Transverse colon (tissue), 4 donors: ENCODE measurements around the gene NUMB. TPM values are rescaled to one million over a fixed set of nuclear protein-coding genes. Genes with fewer than 3 reads are reported as not detected.
"Not testable (repeated sequence)": the region's sequence is repeated elsewhere in the genome, so short reads cannot be mapped to it uniquely, and the experiment has no call there.

Experiments used
- DNase-seq: peaks from one replicate; pipeline ENCODE4 v3.0.0-alpha.2; 2019
- H3K27ac ChIP-seq, 4 donors: fragments of 200-600 bp; sonication (generic); 2 replicates each; pipeline ENCODE4 v1.5.1; 2016 to 2018; ENCODE audit warnings: inconsistent platforms in 4 of 4
- H3K27me3 ChIP-seq: fragments of 200-600 bp; sonication (generic); 2 replicates; pipeline ENCODE4 v1.5.1; 2017; ENCODE audit warnings: inconsistent platforms
- H3K36me3 ChIP-seq, 4 donors: fragments of 200-600 bp; sonication (generic); 2 replicates each; pipeline ENCODE4 v1.5.1; 2017 to 2019; ENCODE audit warnings: inconsistent platforms in 4 of 4
- H3K4me1 ChIP-seq, 4 donors: fragments of 200-600 bp; sonication (generic); 2 replicates each; pipeline ENCODE4 v1.5.1; 2017 to 2020; ENCODE audit warnings: inconsistent platforms in 4 of 4
- H3K4me3 ChIP-seq, 4 donors: fragments of 200-600 bp; sonication (generic); 1 replicate in 1 of 4; 2 replicates in 3 of 4; pipeline versions ENCODE4 v1.5.1 to v1.6.1; 2017 to 2019; ENCODE audit warnings: inconsistent platforms in 4 of 4
- H3K9me3 ChIP-seq, 2 donors: fragments of 200-600 bp; sonication (generic); 2 replicates each; pipeline ENCODE4 v1.5.1; 2017 to 2019; ENCODE audit warnings: inconsistent platforms in 2 of 2
- EP300 ChIP-seq: sonication (generic); formaldehyde crosslinking; IDR thresholded peaks from one replicate; pipeline ENCODE4 v1.6.1; 2017; ENCODE audit warnings: antibody characterized with exemption, low read depth
- POLR2A ChIP-seq: fragments of 450-650 bp; IDR thresholded peaks from one replicate; pipeline ENCODE4 v1.6.1; 2016; ENCODE audit warnings: antibody characterized with exemption, mild to moderate bottlenecking, moderate library complexity
- POLR2AphosphoS5 ChIP-seq, 3 donors: sonication (generic); formaldehyde crosslinking; IDR thresholded peaks; one replicate each; pipeline ENCODE4 v1.6.1; 2016; ENCODE audit warnings: antibody characterized with exemption in 3 of 3
- WGBS, 2 donors: methylation state at CpG; one replicate each; pipeline ENCODE4 v1.1.5; 2018; ENCODE audit warnings: low coverage in 1 of 2; 5-methylcytosine and 5-hydroxymethylcytosine counted together
- in situ Hi-C, 4 donors: fragments of 200-750 bp; cut with MboI; loops; one replicate each; pipeline versions ENCODE4 v1.15.0 to v1.15.1; 2017; ENCODE audit warnings: low sequenced_read_pairs in 3 of 4, low pct_ligation_motif_present in 1 of 4, low pct_unique_long_range_greater_than_20kb in 1 of 4
- intact Hi-C: fragments of 100-400 bp; cut with DNase I; formaldehyde crosslinking; loops from one replicate; pipeline ENCODE4 v1.15.1; 2023; ENCODE audit warnings: low total_unique reads
- total RNA-seq, 4 donors: library from RNA; depleted of rRNA; stranded (reverse); fragments of >200 nt; gene quantifications; one replicate each; pipeline ENCODE4 v1.1.0, GENCODE V29; 2016
- TF ChIP-seq, protein P1 (sequence below), 5 experiments: fragments of 200-600 bp in 3 of 5; fragments of 450-650 bp in 2 of 5; sonication (generic) in 3 of 5; IDR thresholded peaks; 1 replicate in 2 of 5; 2 replicates in 3 of 5; pipeline ENCODE4 v1.5.1; 2016 to 2017; ENCODE audit warnings: antibody characterized with exemption in 5 of 5, inconsistent platforms in 3 of 5, mild to moderate bottlenecking in 2 of 5, moderate library complexity in 1 of 5

Gene NUMB
- total RNA-seq, 4 donors from 2014 or later: 64.7 to 117 (median 103) TPM

DNA sequence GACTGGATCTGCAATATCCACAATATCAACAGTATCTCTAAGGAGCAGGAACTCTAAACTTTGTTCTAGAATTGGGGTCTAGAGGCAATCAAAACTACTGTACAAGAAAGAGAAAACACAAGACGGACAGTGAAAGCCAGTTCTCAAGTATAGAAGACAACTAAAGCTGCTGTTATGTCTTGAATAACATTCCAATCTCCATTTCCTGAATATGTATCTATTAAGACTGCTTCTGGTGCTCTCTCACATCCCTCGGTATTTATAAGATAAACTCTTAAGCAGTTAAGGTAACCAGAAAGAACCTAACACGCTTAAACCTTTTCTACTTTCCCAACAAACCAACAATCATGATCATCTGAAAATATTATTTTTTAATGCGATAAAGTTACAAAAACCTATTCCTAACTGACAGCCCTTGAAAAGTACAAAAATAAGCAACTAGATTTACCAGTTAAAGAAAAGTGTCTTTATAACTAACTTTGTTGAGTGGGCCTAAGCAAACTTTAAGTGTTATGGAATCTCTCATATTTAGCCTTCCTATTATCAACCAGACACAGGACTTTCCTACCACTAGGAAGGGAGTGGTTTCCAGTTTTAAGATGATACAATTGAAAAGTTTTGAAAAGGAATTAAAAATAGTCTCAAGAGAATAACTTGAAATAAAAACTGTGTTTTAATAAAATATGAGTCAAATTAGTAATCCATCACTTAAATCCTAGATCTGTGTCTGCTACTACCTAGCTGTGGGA is 30.7 kb downstream of the NUMB start:
- intact Hi-C loops (no loop called here), in situ Hi-C loops (no loop called here)
- Histone ChIP-seq H3K27me3 (no peaks in the 10 kb centered on the region), H3K9me3 (no peaks in the 10 kb centered on the region), H3K4me1 (peaks cover 0 to 71% (median 49%) of the 10 kb centered on the region in 4 donors), H3K27ac (peak overlapping the region; percentile 42 to 61 (median 57)), H3K4me3 (no peak overlapping the region), H3K36me3 (no peaks in the 10 kb centered on the region)
- no peak for DNase-seq
- TF ChIP-seq, protein P1, sequence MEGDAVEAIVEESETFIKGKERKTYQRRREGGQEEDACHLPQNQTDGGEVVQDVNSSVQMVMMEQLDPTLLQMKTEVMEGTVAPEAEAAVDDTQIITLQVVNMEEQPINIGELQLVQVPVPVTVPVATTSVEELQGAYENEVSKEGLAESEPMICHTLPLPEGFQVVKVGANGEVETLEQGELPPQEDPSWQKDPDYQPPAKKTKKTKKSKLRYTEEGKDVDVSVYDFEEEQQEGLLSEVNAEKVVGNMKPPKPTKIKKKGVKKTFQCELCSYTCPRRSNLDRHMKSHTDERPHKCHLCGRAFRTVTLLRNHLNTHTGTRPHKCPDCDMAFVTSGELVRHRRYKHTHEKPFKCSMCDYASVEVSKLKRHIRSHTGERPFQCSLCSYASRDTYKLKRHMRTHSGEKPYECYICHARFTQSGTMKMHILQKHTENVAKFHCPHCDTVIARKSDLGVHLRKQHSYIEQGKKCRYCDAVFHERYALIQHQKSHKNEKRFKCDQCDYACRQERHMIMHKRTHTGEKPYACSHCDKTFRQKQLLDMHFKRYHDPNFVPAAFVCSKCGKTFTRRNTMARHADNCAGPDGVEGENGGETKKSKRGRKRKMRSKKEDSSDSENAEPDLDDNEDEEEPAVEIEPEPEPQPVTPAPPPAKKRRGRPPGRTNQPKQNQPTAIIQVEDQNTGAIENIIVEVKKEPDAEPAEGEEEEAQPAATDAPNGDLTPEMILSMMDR (IDR thresholded peaks at IDR 0.05): no peak
- TF ChIP-seq POLR2AphosphoS5 (IDR thresholded peaks at IDR 0.05) (no peak), EP300 (no peak), POLR2A (no peak)
- WGBS, 2 donors: 72 to 80% methylated on average over 4 of the region's 4 CpGs

DNA sequence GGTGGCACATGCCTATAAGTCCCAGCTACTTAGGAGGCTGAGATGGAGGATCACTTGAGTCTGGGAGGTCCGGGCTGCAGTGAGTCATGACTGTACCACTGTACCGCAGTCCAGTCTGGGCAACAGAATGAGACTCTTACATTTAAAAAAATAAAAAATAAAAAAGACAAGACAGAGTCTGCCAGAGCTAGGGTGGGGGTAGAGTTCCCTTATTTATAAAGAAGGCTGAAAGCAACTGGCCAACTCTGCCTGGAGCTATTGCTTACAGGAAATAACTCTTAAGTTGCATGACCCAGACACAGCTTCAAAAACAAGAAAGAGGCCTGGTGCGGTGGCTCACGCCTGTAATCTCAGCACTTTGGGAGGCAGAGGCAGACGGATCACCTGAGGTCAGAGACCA is 31.5 kb downstream of the NUMB start:
- in situ Hi-C loops (no loop called here), intact Hi-C loops (no loop called here)
- DNase-seq: no peak
- no peak for TF ChIP-seq POLR2AphosphoS5 (IDR thresholded peaks at IDR 0.05)
- TF ChIP-seq EP300: no peak
- TF ChIP-seq, protein P1 (IDR thresholded peaks at IDR 0.05): no peak
- TF ChIP-seq POLR2A: no peak
- no peaks in the 10 kb centered on the region for H3K36me3 ChIP-seq
- peak overlapping the region; percentile 42 to 61 (median 57) for H3K27ac ChIP-seq
- H3K4me3 ChIP-seq: no peak overlapping the region
- WGBS, 2 donors: 69 to 100% methylated on average over 2 to 5 of the region's 5 CpGs
- no peaks in the 10 kb centered on the region for H3K9me3 ChIP-seq
- H3K27me3 ChIP-seq: no peaks in the 10 kb centered on the region
- H3K4me1 ChIP-seq: peaks cover 0 to 72% (median 50%) of the 10 kb centered on the region in 4 donors

DNA sequence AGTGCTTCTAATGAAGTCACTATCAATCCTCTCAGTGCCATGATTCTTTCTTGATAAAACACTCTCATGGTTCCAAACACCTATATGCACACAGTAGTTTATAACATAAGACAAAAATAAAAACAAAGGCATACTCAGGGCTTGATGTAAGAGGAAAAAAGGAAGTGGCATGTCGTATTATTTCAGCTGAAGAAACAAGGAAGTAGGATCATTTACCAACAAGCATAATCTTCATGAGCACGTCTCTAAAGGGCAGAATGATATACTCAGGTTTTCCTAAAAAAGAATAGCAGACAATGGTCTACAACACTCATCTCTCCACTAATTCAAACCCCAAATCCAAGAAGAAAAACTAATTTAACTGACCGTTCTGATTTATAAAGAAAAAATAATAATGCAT is 33.9 kb downstream of the NUMB start:
- Histone ChIP-seq H3K27me3 (no peaks in the 10 kb centered on the region), H3K4me3 (no peak overlapping the region), H3K36me3 (no peaks in the 10 kb centered on the region), H3K4me1 (peaks cover 0 to 69% (median 50%) of the 10 kb centered on the region in 4 donors), H3K27ac (peak overlapping the region; percentile 40 to 59 (median 54)), H3K9me3 (no peaks in the 10 kb centered on the region)
- WGBS, 2 donors: 15 to 17% methylated on average over 3 of the region's 3 CpGs
- intact Hi-C loops: no loop called here
- in situ Hi-C loops: no loop called here
- no peak for DNase-seq
- no peak for TF ChIP-seq POLR2AphosphoS5 (IDR thresholded peaks at IDR 0.05)
- TF ChIP-seq, protein P1 (IDR thresholded peaks at IDR 0.05): no peak
- no peak for TF ChIP-seq EP300
- no peak for TF ChIP-seq POLR2A

DNA sequence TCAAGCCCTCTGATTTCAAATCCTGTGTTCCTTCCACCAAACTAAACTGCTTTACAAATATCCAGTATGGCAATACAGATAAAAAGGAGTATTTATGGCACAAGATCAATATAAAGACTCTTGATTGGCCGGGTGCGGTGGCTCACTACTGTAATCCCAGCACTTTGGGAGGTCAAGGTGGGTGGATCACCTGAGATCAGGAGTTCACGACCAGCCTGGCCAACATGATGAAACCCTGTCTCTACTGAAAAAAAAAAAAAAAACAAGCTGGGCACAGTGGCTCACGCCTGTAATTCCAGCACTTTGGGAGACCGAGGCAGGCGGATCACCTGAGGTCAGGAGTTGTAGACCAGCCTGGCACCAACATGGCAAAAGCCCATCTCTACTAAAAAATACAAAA is 35.3 kb downstream of the NUMB start:
- intact Hi-C loops, H3K27me3 ChIP-seq, H3K4me3 ChIP-seq, H3K36me3 ChIP-seq, H3K9me3 ChIP-seq, DNase-seq, in situ Hi-C loops: not testable (repeated sequence)
- Histone ChIP-seq H3K27ac (peak overlapping the region in 3 of 4 donors; percentile 8 to 38 (median 16)), H3K4me1 (peaks cover 0 to 56% (median 41%) of the 10 kb centered on the region in 4 donors)
- 69 to 90% methylated on average over 6 of the region's 6 CpGs for WGBS, 2 donors
